B cell (primary cell): Measurements from ENCODE around the gene PXK. TPM values are rescaled to one million over a fixed set of nuclear protein-coding genes. Genes with fewer than 3 reads are reported as not detected.

ENCODE experiments used
- ATAC-seq: fragments of 200-7000 bp; cut with Tn5 transposase; one replicate; pipeline ENCODE4 v1.10.0; 2021; ENCODE audit warnings: low read depth, mild to moderate bottlenecking, moderate number of reproducible peaks, moderate library complexity
- CTCF ChIA-PET: fragments of 350-600 bp; sonication (Branson Sonifier 250); formaldehyde crosslinking; loops from one replicate; lab custom pipeline; 2021; ENCODE audit warnings: antibody characterized with exemption, inconsistent platforms; lab: Charles Lee
- POLR2A ChIA-PET: fragments of 350-600 bp; sonication (Branson Sonifier 250); formaldehyde crosslinking; loops from one replicate; lab custom pipeline; 2021; ENCODE audit warnings: antibody characterized with exemption; lab: Charles Lee
- DNase-seq: peaks from one replicate; pipeline ENCODE4 v3.0.0; 2013
- H2AFZ ChIP-seq: 2 replicates; pipeline ENCODE4 v1.6.1; 2012; ENCODE audit warnings: mild to moderate bottlenecking, low read depth, low read length; ENCODE audit not compliant: insufficient read depth, poor library complexity, severe bottlenecking
- H3K27ac ChIP-seq, 2 donors: 1 replicate in 1 of 2; 2 replicates in 1 of 2; pipeline ENCODE4 v1.5.1; 2012 to 2013; ENCODE audit warnings: low read length in 2 of 2, mild to moderate bottlenecking in 2 of 2, moderate library complexity in 1 of 2
- H3K27me3 ChIP-seq, 4 experiments: fragments of 200-600 bp in 1 of 4; sonication (generic) in 1 of 4; replicated peaks in 1 of 4; 1 replicate in 2 of 4; 2 replicates in 2 of 4; pipeline versions ENCODE4 v1.6.1 to v1.7.0; 2013 to 2016; ENCODE audit warnings: low read length in 3 of 4, mild to moderate bottlenecking in 2 of 4, mixed read lengths in 1 of 4, moderate library complexity in 1 of 4; ENCODE audit not compliant: insufficient read depth in 4 of 4, control insufficient read depth in 3 of 4; ENCODE audit errors: control extremely low read depth in 1 of 4
- H3K36me3 ChIP-seq, 2 experiments: replicated peaks in 1 of 2; 1 replicate in 1 of 2; 2 replicates in 1 of 2; pipeline versions ENCODE4 v1.6.1 to v1.7.1; 2013; ENCODE audit warnings: low read length in 1 of 2; ENCODE audit not compliant: insufficient read depth in 2 of 2, control insufficient read depth in 1 of 2; ENCODE audit errors: control extremely low read depth in 1 of 2, extremely low read depth in 1 of 2
- H3K4me1 ChIP-seq, 2 donors: fragments of 200-600 bp in 1 of 2; sonication (generic) in 1 of 2; 1 replicate in 1 of 2; 2 replicates in 1 of 2; pipeline versions ENCODE4 v1.5.1 to v1.6.1; 2013 to 2017; ENCODE audit warnings: low read length in 2 of 2; ENCODE audit not compliant: control insufficient read depth in 2 of 2, insufficient read depth in 2 of 2
- H3K4me2 ChIP-seq: replicated peaks from 2 replicates; pipeline ENCODE3; 2012; ENCODE audit warnings: mild to moderate bottlenecking, low read depth, low read length; ENCODE audit not compliant: poor library complexity, severe bottlenecking
- H3K4me3 ChIP-seq, 5 experiments: fragments of 200-600 bp in 1 of 5; sonication (generic) in 1 of 5; 1 replicate in 3 of 5; 2 replicates in 2 of 5; pipeline versions ENCODE4 v1.5.1 to v1.7.0; 2011 to 2016; ENCODE audit warnings: low read length in 4 of 5, mild to moderate bottlenecking in 4 of 5, low read depth in 2 of 5, control low read depth in 1 of 5, moderate library complexity in 1 of 5; ENCODE audit not compliant: insufficient read depth in 1 of 5; ENCODE audit errors: control extremely low read depth in 1 of 5, extremely low read depth in 1 of 5
- H3K79me2 ChIP-seq: fragments of 200-600 bp; sonication (generic); one replicate; pipeline ENCODE4 v1.6.0; 2016; ENCODE audit warnings: low read length; ENCODE audit not compliant: control insufficient read depth, insufficient read depth
- H3K9ac ChIP-seq: fragments of 200-600 bp; sonication (generic); 2 replicates; pipeline ENCODE4 v1.6.1; 2017; ENCODE audit warnings: mild to moderate bottlenecking, low read length, moderate library complexity
- H3K9me3 ChIP-seq, 3 donors: one replicate each; pipeline versions ENCODE4 v1.6.1 to v1.7.1; 2013; ENCODE audit warnings: low read length in 2 of 3; ENCODE audit not compliant: control insufficient read depth in 2 of 3, insufficient read depth in 1 of 3; ENCODE audit errors: control extremely low read depth in 1 of 3
- H4K20me1 ChIP-seq: 2 replicates; pipeline ENCODE4 v1.6.0; 2012; ENCODE audit warnings: mild to moderate bottlenecking, low read length; ENCODE audit not compliant: insufficient read depth, control insufficient read depth, poor library complexity, severe bottlenecking
- H3K27ac Mint-ChIP-seq: one replicate; pipeline ENCODE4 v1.8.0; 2021; ENCODE audit warnings: mixed read lengths
- H3K27me3 Mint-ChIP-seq: one replicate; pipeline ENCODE4 v1.8.0; 2021; ENCODE audit warnings: mixed read lengths
- H3K4me1 Mint-ChIP-seq: one replicate; pipeline ENCODE4 v1.8.0; 2021; ENCODE audit warnings: mixed read lengths
- H3K4me3 Mint-ChIP-seq: one replicate; pipeline ENCODE4 v1.8.0; 2021; ENCODE audit warnings: mixed read lengths
- H3K9me3 Mint-ChIP-seq: one replicate; pipeline ENCODE4 v1.8.0; 2022; ENCODE audit warnings: mixed read lengths; ENCODE audit not compliant: insufficient read depth
- EZH2 ChIP-seq: IDR thresholded peaks from 2 replicates; pipeline ENCODE4 v1.6.1; 2012; ENCODE audit warnings: borderline replicate concordance, low read depth, mild to moderate bottlenecking, moderate library complexity, low read length; ENCODE audit not compliant: insufficient read depth, poor library complexity, severe bottlenecking
- WGBS: methylation state at CpG from one replicate; pipeline ENCODE4 v1.1.5; 2013; ENCODE audit warnings: missing lambda C conversion rate; ENCODE audit not compliant: insufficient coverage; 5-methylcytosine and 5-hydroxymethylcytosine counted together
- intact Hi-C: fragments of 100-400 bp; cut with micrococcal nuclease; formaldehyde crosslinking; loops from one replicate; pipeline ENCODE4 v1.10.0; 2022
- polyA plus RNA-seq: library from polyadenylated mRNA; depleted of rRNA; stranded (reverse); fragments of >200 nt; gene quantifications from 2 replicates; pipeline ENCODE4 v1.2.3, GENCODE V29; 2012
- total RNA-seq, 2 donors: library from RNA; stranded (reverse); fragments of 120-200 nt in 1 of 2; gene quantifications; 1 replicate in 1 of 2; 2 replicates in 1 of 2; pipeline versions ENCODE4 v1.2.3 to v1.2.4, GENCODE V29; 2013 to 2022
- TF ChIP-seq, protein P1 (sequence below): fragments of 200-600 bp; IDR thresholded peaks from one replicate; pipeline ENCODE4 v1.8.0; 2022; ENCODE audit warnings: antibody characterized with exemption, mild to moderate bottlenecking

Gene PXK
- total and polyA plus RNA-seq, 2 donors (not counting 1 experiment from before 2014, with no cell fraction given), result 46.8 to 104 TPM

DNA sequence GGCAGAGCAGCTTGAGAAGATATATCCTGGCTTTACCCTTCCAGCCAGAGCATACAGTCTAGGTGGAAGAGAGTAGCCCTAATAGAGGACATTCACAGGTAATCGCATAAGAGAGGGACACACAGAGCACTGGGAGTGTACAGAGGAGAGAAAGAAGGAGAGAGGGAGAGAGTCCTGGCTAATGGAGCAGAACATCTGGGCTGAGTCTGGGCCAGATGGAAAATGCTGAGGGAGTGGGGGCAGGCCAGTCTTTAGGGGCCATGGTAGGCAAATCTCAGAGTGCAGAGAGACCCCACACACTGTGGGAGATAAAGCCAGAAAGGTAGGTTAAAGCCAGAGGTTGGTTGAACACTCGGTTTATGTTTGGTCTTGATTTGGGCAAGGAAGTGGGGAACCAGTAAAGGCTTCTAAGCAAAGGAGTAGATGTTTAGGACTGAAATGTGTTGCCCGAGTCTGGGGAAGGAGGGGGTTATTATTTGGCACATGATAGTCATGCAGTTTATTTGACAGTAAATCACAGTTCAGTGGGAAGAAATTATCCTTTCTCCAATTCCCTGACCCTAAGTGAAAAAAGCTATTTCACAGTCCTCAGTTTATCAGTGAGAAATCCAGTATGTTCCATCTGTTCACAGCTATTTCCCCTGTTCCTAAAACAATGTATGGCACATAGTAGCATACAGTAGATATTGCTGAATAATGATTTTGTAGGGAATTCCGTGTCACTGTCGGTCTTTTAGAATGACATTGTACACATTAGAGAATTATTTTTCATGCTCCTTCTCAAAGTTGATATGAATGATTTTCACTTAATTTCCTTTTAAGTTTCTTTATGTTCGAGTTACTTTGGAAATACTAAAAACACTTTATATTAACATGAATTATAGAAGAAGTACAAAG is 55.2 kb downstream of the PXK start:
- H3K4me2 ChIP-seq, result no peak overlapping the region
- Mint-ChIP-seq H3K4me3 (no peak overlapping the region), H3K9me3 (no peaks in the 10 kb centered on the region), H3K27ac (peak overlapping the region; percentile 33), H3K27me3 (no peaks in the 10 kb centered on the region), H3K4me1 (peaks cover 50% of the 10 kb centered on the region)
- CTCF ChIA-PET, result interaction anchor here (0.7 to 1.6 kb wide), 5 partner anchors 28 to 81 kb away, joined by 3 to 7 read pairs (median 3); no protein-coding TSS in a partner anchor
- no peaks in the 10 kb centered on the region for H4K20me1 ChIP-seq
- WGBS, result 86% methylated on average over 3 of the region's 6 CpGs
- ATAC-seq (no peak), DNase-seq (no peak)
- H3K9me3 ChIP-seq, result no peaks in the 10 kb centered on the region
- no peak overlapping the region for H3K9ac ChIP-seq
- POLR2A ChIA-PET, result no interaction called here
- peak overlapping the region; percentile 14 to 46 for H3K27ac ChIP-seq
- H3K4me3 ChIP-seq, result no peak overlapping the region
- no peak for TF ChIP-seq EZH2
- TF ChIP-seq, protein P1, sequence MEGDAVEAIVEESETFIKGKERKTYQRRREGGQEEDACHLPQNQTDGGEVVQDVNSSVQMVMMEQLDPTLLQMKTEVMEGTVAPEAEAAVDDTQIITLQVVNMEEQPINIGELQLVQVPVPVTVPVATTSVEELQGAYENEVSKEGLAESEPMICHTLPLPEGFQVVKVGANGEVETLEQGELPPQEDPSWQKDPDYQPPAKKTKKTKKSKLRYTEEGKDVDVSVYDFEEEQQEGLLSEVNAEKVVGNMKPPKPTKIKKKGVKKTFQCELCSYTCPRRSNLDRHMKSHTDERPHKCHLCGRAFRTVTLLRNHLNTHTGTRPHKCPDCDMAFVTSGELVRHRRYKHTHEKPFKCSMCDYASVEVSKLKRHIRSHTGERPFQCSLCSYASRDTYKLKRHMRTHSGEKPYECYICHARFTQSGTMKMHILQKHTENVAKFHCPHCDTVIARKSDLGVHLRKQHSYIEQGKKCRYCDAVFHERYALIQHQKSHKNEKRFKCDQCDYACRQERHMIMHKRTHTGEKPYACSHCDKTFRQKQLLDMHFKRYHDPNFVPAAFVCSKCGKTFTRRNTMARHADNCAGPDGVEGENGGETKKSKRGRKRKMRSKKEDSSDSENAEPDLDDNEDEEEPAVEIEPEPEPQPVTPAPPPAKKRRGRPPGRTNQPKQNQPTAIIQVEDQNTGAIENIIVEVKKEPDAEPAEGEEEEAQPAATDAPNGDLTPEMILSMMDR, result no peak
- intact Hi-C loops, result no loop called here
- H3K27me3 ChIP-seq, result no peaks in the 10 kb centered on the region
- H3K36me3 ChIP-seq, result peaks cover 0 to 61% of the 10 kb centered on the region in 2 experiments
- no peak overlapping the region for H2AFZ ChIP-seq
- H3K79me2 ChIP-seq, result peaks cover 50% of the 10 kb centered on the region
- peaks cover 16 to 38% of the 10 kb centered on the region in 2 donors for H3K4me1 ChIP-seq

DNA sequence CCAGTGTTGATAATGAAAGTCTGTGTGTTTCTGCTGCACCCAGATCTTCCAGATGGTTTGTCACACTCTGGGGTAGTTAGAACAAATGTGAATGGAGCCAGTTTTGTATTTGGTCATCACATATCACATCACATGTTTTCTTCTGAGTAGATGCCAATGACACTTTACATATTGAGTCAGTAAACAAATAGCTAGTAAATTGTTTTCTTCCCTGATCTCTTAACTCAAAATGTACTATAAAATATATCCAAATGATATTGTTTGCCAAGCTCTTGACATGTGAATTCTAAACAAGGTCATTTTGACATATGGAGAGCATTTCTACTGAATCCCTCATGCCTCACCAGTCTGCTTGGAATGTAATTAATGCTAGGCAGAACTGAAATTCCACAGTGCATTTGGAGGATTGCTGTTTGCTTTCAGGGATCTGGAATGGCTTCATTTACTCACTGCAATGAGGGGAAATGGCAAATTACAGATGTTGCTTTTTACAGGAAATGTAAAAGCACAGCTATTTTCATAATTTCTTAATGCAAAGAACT is 55.9 kb downstream of the PXK start:
- no peak for ATAC-seq
- H4K20me1 ChIP-seq, result no peaks in the 10 kb centered on the region
- CTCF ChIA-PET, result interaction anchor here (0.7 to 1.5 kb wide), 4 partner anchors 27 to 82 kb away, joined by 3 to 7 read pairs (median 3); no protein-coding TSS in a partner anchor
- Mint-ChIP-seq H3K27me3 (no peaks in the 10 kb centered on the region), H3K9me3 (no peaks in the 10 kb centered on the region), H3K27ac (peak overlapping the region; percentile 22), H3K4me1 (peaks cover 49% of the 10 kb centered on the region), H3K4me3 (no peak overlapping the region)
- H3K27ac ChIP-seq, result peak overlapping the region; percentile 31 to 46
- peaks cover 16 to 38% of the 10 kb centered on the region in 2 donors for H3K4me1 ChIP-seq
- no peak for DNase-seq
- TF ChIP-seq, protein P1, result no peak
- no peak for TF ChIP-seq EZH2
- H3K4me2 ChIP-seq, result peak overlapping the region; percentile 23
- H3K79me2 ChIP-seq, result peaks cover 45% of the 10 kb centered on the region
- intact Hi-C loops, result no loop called here
- peaks cover 0 to 61% of the 10 kb centered on the region in 2 experiments for H3K36me3 ChIP-seq
- no peak overlapping the region for H3K9ac ChIP-seq
- POLR2A ChIA-PET, result no interaction called here
- H3K4me3 ChIP-seq, result no peak overlapping the region
- H3K27me3 ChIP-seq, result no peaks in the 10 kb centered on the region
- H2AFZ ChIP-seq, result no peak overlapping the region
- no peaks in the 10 kb centered on the region for H3K9me3 ChIP-seq
